SK-N-SH treated with all-trans-retinoic acid at 6 μM for 48 hours (cell line): Measurements from ENCODE around the gene KDELR3.

Experiments
- ATAC-seq: fragments of 200-7000 bp; cut with Tn5 transposase; 3 replicates; pipeline ENCODE4 v1.9.1; 2020; ENCODE audit warnings: mild to moderate bottlenecking, moderate library complexity
- ARNTL ChIP-seq: fragments of 450-650 bp; formaldehyde crosslinking; IDR thresholded peaks from 2 replicates; pipeline ENCODE4 v1.5.0; 2020; ENCODE audit warnings: low read depth, mild to moderate bottlenecking, moderate library complexity, borderline replicate concordance
- BACH2 ChIP-seq: fragments of 250-450 bp; sonication (Bioruptor Pico); IDR thresholded peaks from 2 replicates; pipeline ENCODE4 v1.9.0; 2021; ENCODE audit warnings: mild to moderate bottlenecking, borderline replicate concordance
- CREB5 ChIP-seq: fragments of 250-450 bp; sonication (Bioruptor Pico); IDR thresholded peaks from 2 replicates; pipeline ENCODE4 v1.5.1; 2020; ENCODE audit warnings: low read depth, mild to moderate bottlenecking, moderate library complexity
- CSDC2 ChIP-seq: fragments of 250-450 bp; sonication (Bioruptor Pico); IDR thresholded peaks from 2 replicates; pipeline ENCODE4 v1.5.0; 2020; ENCODE audit warnings: mild to moderate bottlenecking, moderate library complexity
- GLIS3 ChIP-seq: fragments of 250-450 bp; sonication (Bioruptor Pico); IDR thresholded peaks from 2 replicates; pipeline ENCODE4 v1.5.0; 2020; ENCODE audit warnings: mild to moderate bottlenecking, moderate library complexity
- ISL1 ChIP-seq: fragments of 250-450 bp; sonication (Bioruptor Pico); IDR thresholded peaks from 2 replicates; pipeline ENCODE4 v2.1.2; 2022; ENCODE audit warnings: mild to moderate bottlenecking, moderate library complexity
- OSR1 ChIP-seq: fragments of 250-450 bp; sonication (Bioruptor Pico); IDR thresholded peaks from 2 replicates; pipeline ENCODE4 v1.8.0; 2022; ENCODE audit warnings: moderate library complexity, mild to moderate bottlenecking, inconsistent platforms
- PPARA ChIP-seq: fragments of 250-450 bp; sonication (Bioruptor Pico); IDR thresholded peaks from 2 replicates; pipeline ENCODE4 v1.5.0; 2020; ENCODE audit warnings: mild to moderate bottlenecking, borderline replicate concordance
- RARB ChIP-seq: fragments of 250-450 bp; sonication (Bioruptor Pico); IDR thresholded peaks from 2 replicates; pipeline ENCODE4 v1.8.0; 2021; ENCODE audit warnings: mild to moderate bottlenecking, moderate library complexity
- SNAI2 ChIP-seq: fragments of 250-450 bp; sonication (Bioruptor Pico); IDR thresholded peaks from 2 replicates; pipeline ENCODE4 v1.5.0; 2020; ENCODE audit warnings: mild to moderate bottlenecking, moderate library complexity
- TCF4 ChIP-seq: fragments of 250-450 bp; sonication (Bioruptor Pico); IDR thresholded peaks from 2 replicates; pipeline ENCODE4 v1.8.0; 2021; ENCODE audit warnings: mild to moderate bottlenecking, moderate library complexity, borderline replicate concordance
- TOX ChIP-seq: fragments of 250-450 bp; sonication (Bioruptor Pico); IDR thresholded peaks from 2 replicates; pipeline ENCODE4 v1.8.0; 2021; ENCODE audit warnings: mild to moderate bottlenecking, moderate library complexity, borderline replicate concordance
- TSHZ2 ChIP-seq: fragments of 250-450 bp; sonication (Bioruptor Pico); IDR thresholded peaks from 2 replicates; pipeline ENCODE4 v1.5.0; 2020; ENCODE audit warnings: mild to moderate bottlenecking, moderate library complexity
- ZC3H10 ChIP-seq: fragments of 250-450 bp; sonication (Bioruptor Pico); IDR thresholded peaks from 2 replicates; pipeline ENCODE4 v1.5.1; 2021; ENCODE audit warnings: mild to moderate bottlenecking, moderate library complexity
- ZFP3 ChIP-seq: fragments of 250-450 bp; sonication (Bioruptor Pico); IDR thresholded peaks from 2 replicates; pipeline ENCODE4 v1.5.0; 2020; ENCODE audit warnings: mild to moderate bottlenecking, moderate library complexity
- ZFP30 ChIP-seq: fragments of 450-650 bp; formaldehyde crosslinking; IDR thresholded peaks from 2 replicates; pipeline ENCODE4 v1.5.0; 2022; ENCODE audit warnings: mild to moderate bottlenecking, moderate library complexity
- ZNF565 ChIP-seq: fragments of 450-650 bp; formaldehyde crosslinking; conservative IDR thresholded peaks from 2 replicates; pipeline ENCODE4 v1.5.0; 2020; ENCODE audit warnings: low read depth, mild to moderate bottlenecking, moderate library complexity
- ZNF8 ChIP-seq: fragments of 450-650 bp; formaldehyde crosslinking; IDR thresholded peaks from 2 replicates; pipeline ENCODE4 v1.5.0; 2020; ENCODE audit warnings: mild to moderate bottlenecking, moderate library complexity
- TF ChIP-seq, protein P1 (sequence below): fragments of 250-450 bp; sonication (Bioruptor Pico); IDR thresholded peaks from 2 replicates; pipeline ENCODE4 v1.8.0; 2020; ENCODE audit warnings: mild to moderate bottlenecking, moderate library complexity, borderline replicate concordance
- TF ChIP-seq, protein P2 (sequence below): fragments of 250-450 bp; sonication (Bioruptor Pico); IDR thresholded peaks from 2 replicates; pipeline ENCODE4 v1.8.0; 2021; ENCODE audit warnings: low read depth, mild to moderate bottlenecking, moderate library complexity, borderline replicate concordance

KDELR3 gene

DNA sequence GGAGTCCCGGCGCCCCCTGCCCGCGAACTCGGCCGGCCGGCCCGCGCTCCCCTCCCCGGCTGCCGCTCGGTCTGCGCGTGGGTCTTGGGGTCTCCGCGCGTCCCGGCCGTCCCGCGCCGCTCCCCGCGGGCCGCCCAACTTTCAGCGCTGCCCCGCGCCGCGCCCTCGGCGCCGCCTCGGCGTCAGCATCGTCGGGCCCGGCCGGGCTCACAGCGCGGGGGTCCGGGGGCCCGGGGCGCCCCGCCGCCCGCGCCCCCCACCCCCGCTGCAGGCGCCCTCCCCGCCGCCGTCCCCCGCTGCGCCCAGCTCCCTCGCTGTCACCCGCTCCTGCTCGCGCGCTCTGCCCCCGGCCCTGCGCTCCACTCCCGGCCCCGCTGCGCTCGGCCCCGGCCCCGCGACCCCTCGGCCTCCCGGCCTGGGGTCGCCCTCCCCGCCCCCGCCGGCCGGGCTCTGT lies 12.8 kb upstream of the KDELR3 start, which contains the start of gene KCNJ4:
Gene KCNJ4, minus strand, starts transcription at position 124 of the 454 bp plus-strand sequence. CDS start 27,067 bp downstream, outside the sequence.
- ATAC-seq: no peak
- TF ChIP-seq, protein P1, sequence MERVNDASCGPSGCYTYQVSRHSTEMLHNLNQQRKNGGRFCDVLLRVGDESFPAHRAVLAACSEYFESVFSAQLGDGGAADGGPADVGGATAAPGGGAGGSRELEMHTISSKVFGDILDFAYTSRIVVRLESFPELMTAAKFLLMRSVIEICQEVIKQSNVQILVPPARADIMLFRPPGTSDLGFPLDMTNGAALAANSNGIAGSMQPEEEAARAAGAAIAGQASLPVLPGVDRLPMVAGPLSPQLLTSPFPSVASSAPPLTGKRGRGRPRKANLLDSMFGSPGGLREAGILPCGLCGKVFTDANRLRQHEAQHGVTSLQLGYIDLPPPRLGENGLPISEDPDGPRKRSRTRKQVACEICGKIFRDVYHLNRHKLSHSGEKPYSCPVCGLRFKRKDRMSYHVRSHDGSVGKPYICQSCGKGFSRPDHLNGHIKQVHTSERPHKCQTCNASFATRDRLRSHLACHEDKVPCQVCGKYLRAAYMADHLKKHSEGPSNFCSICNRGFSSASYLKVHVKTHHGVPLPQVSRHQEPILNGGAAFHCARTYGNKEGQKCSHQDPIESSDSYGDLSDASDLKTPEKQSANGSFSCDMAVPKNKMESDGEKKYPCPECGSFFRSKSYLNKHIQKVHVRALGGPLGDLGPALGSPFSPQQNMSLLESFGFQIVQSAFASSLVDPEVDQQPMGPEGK (CRISPR knock-in tag): no peak
- TF ChIP-seq TCF4 (CRISPR knock-in tag) (no peak), ZNF565 (CRISPR knock-in tag) (no peak), ZNF8 (CRISPR knock-in tag) (no peak), PPARA (CRISPR knock-in tag) (no peak), GLIS3 (CRISPR knock-in tag) (no peak), TSHZ2 (CRISPR knock-in tag) (no peak), CSDC2 (no peak), ZC3H10 (no peak), BACH2 (CRISPR knock-in tag) (no peak), CREB5 (CRISPR knock-in tag) (no peak), ZFP30 (CRISPR knock-in tag) (no peak), ARNTL (no peak), ISL1 (no peak), TOX (no peak), SNAI2 (CRISPR knock-in tag) (no peak), ZFP3 (CRISPR knock-in tag) (no peak), OSR1 (CRISPR knock-in tag) (no peak)
- TF ChIP-seq, protein P2, sequence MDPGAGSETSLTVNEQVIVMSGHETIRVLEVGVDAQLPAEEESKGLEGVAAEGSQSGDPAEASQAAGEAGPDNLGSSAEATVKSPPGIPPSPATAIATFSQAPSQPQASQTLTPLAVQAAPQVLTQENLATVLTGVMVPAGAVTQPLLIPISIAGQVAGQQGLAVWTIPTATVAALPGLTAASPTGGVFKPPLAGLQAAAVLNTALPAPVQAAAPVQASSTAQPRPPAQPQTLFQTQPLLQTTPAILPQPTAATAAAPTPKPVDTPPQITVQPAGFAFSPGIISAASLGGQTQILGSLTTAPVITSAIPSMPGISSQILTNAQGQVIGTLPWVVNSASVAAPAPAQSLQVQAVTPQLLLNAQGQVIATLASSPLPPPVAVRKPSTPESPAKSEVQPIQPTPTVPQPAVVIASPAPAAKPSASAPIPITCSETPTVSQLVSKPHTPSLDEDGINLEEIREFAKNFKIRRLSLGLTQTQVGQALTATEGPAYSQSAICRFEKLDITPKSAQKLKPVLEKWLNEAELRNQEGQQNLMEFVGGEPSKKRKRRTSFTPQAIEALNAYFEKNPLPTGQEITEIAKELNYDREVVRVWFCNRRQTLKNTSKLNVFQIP (CRISPR knock-in tag): no peak

DNA sequence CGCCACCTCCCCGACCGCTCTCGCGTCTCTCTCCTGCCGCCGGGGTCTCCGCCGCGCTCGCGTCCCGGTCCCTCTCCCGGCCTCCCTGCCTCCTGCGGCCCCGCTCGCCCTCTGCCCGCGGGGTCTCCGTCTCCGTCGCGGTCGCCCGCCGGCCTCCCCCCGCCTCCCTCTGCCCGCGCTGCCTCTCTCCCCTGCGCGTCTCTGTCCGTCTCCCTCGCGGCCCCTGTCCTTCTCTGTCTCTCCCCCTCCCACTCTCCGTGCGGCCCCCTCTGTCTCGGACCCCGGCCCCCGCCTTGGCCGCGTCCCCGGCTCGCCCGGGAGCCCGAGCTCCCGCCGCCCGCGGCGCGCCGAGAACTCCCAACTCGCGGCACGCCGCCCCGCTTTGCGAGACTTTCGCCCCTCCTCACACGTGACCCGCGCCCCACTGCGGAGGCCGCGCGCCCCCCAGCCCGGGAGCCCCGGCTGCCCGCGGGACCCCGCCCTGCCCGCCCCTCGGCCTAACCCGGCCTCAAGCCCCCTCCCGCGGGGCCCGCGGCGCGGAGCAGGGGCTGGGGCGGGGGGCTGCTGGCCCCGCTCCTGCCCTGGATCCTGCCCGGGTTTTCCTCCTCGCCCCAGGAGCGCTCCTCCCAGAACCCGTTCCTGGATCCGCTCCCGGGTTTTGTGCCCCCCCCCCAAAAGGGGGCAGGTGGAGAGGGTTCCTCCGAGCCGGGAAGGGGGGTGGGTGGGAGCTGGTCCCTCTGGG lies 12.2 kb upstream of the KDELR3 start:
- TF ChIP-seq BACH2 (CRISPR knock-in tag) (no peak), ARNTL (no peak), CSDC2 (no peak)
- ATAC-seq: no peak

DNA sequence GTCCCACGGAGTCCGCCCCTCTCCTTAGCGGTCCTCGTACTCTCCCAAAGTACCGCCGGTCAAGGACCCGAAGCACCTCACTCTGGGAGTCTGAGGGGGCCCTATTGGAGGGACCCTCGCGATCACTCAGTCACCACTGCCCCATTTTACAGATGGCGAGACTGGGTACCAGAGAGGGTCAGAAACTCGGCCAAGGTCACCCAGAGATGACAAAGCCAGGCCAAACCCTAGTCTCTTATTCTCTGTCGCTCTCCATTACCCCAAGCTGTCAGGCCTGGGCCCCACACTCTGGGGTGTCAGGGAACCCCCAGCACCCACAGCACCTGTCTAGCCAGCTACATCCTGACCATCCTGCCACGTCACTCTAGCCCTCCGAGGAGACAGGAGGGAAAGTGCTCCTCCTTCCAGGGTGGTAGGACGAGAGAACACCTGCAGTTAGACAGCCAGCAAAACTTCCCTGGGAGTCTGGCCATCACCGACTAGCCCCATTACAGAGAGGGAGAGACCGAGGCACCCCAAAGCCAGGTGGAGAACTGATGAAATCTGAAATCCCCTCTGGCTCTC lies 11.5 kb upstream of the KDELR3 start:
- TF ChIP-seq ZFP30 (CRISPR knock-in tag): no peak
- no peak for TF ChIP-seq OSR1 (CRISPR knock-in tag)
- no peak for TF ChIP-seq PPARA (CRISPR knock-in tag)
- TF ChIP-seq ISL1: no peak
- no peak for TF ChIP-seq ARNTL
- no peak for TF ChIP-seq SNAI2 (CRISPR knock-in tag)
- no peak for TF ChIP-seq CREB5 (CRISPR knock-in tag)
- no peak for TF ChIP-seq TOX
- TF ChIP-seq GLIS3 (CRISPR knock-in tag): no peak
- TF ChIP-seq RARB (CRISPR knock-in tag): no peak
- TF ChIP-seq ZC3H10: no peak
- TF ChIP-seq ZNF8 (CRISPR knock-in tag): no peak
- ATAC-seq: no peak
